Measurements from ENCODE around the gene NPIPA8.
"Not testable (repeated sequence)": the region's sequence is repeated elsewhere in the genome, so short reads cannot be mapped to it uniquely, and the experiment has no call there.

Gene NPIPA8

GRCh38 chr16:18303059-18303706, 33.4 kb downstream of the NPIPA8 start:
- H3K4me1 ChIP-seq (ENCODE audit: control extremely low read depth in 1 of 4, control insufficient read depth in 4 of 4, insufficient read depth in 4 of 4, low read length in 3 of 4); H3K36me3 ChIP-seq (ENCODE audit: control insufficient read depth in 4 of 4, insufficient read depth in 4 of 4, low read length in 3 of 4); H3K9me3 ChIP-seq (ENCODE audit: control extremely low read depth in 1 of 5, control insufficient read depth in 4 of 5, insufficient read depth in 2 of 5, low read depth in 1 of 5, low read length in 4 of 5); H3K27ac ChIP-seq (ENCODE audit: insufficient read depth in 1 of 2, low read depth in 1 of 2, low read length in 2 of 2, poor library complexity in 1 of 2, severe bottlenecking in 2 of 2); DNase-seq; CTCF ChIA-PET; POLR2A ChIA-PET; H3K4me3 ChIP-seq (ENCODE audit: control insufficient read depth in 1 of 7, extremely low read depth in 1 of 7, insufficient read depth in 4 of 7, low read depth in 2 of 7, low read length in 6 of 7); H3K27me3 ChIP-seq (replicated peaks in 2 of 5; ENCODE audit: control insufficient read depth in 4 of 5, insufficient read depth in 5 of 5, low read length in 4 of 5): not testable (repeated sequence)
- no CpG with 5 or more reads among the region's 15 CpGs for WGBS (ENCODE audit: insufficient coverage)

- H3K9me3 ChIP-seq (ENCODE audit: control extremely low read depth in 1 of 5, control insufficient read depth in 4 of 5, insufficient read depth in 2 of 5, low read depth in 1 of 5, low read length in 4 of 5); POLR2A ChIA-PET; H3K27me3 ChIP-seq (replicated peaks in 2 of 5; ENCODE audit: control insufficient read depth in 4 of 5, insufficient read depth in 5 of 5, low read length in 4 of 5); H3K27ac ChIP-seq (ENCODE audit: insufficient read depth in 1 of 2, low read depth in 1 of 2, low read length in 2 of 2, poor library complexity in 1 of 2, severe bottlenecking in 2 of 2); H3K36me3 ChIP-seq (ENCODE audit: control insufficient read depth in 4 of 4, insufficient read depth in 4 of 4, low read length in 3 of 4); H3K4me3 ChIP-seq (ENCODE audit: control insufficient read depth in 1 of 7, extremely low read depth in 1 of 7, insufficient read depth in 4 of 7, low read depth in 2 of 7, low read length in 6 of 7); CTCF ChIA-PET; H3K4me1 ChIP-seq (ENCODE audit: control extremely low read depth in 1 of 4, control insufficient read depth in 4 of 4, insufficient read depth in 4 of 4, low read length in 3 of 4); DNase-seq: not testable (repeated sequence)
- no CpG with 5 or more reads among the region's 1 CpG for WGBS (ENCODE audit: insufficient coverage)
Observed at GRCh38 chr16:18297714-18298113, 38.8 kb downstream of the NPIPA8 start.

- H3K27ac ChIP-seq (ENCODE audit: insufficient read depth in 1 of 2, low read depth in 1 of 2, low read length in 2 of 2, poor library complexity in 1 of 2, severe bottlenecking in 2 of 2); H3K27me3 ChIP-seq (replicated peaks in 2 of 5; ENCODE audit: control insufficient read depth in 4 of 5, insufficient read depth in 5 of 5, low read length in 4 of 5); H3K36me3 ChIP-seq (ENCODE audit: control insufficient read depth in 4 of 4, insufficient read depth in 4 of 4, low read length in 3 of 4); H3K9me3 ChIP-seq (ENCODE audit: control extremely low read depth in 1 of 5, control insufficient read depth in 4 of 5, insufficient read depth in 2 of 5, low read depth in 1 of 5, low read length in 4 of 5); POLR2A ChIA-PET; CTCF ChIA-PET; DNase-seq; H3K4me3 ChIP-seq (ENCODE audit: control insufficient read depth in 1 of 7, extremely low read depth in 1 of 7, insufficient read depth in 4 of 7, low read depth in 2 of 7, low read length in 6 of 7); H3K4me1 ChIP-seq (ENCODE audit: control extremely low read depth in 1 of 4, control insufficient read depth in 4 of 4, insufficient read depth in 4 of 4, low read length in 3 of 4): not testable (repeated sequence)
- WGBS (ENCODE audit: insufficient coverage), result no CpG with 5 or more reads among the region's 7 CpGs
Observed at GRCh38 chr16:18296931-18297330, 39.6 kb downstream of the NPIPA8 start.

- H3K27ac ChIP-seq (ENCODE audit: insufficient read depth in 1 of 2, low read depth in 1 of 2, low read length in 2 of 2, poor library complexity in 1 of 2, severe bottlenecking in 2 of 2); POLR2A ChIA-PET; H3K36me3 ChIP-seq (ENCODE audit: control insufficient read depth in 4 of 4, insufficient read depth in 4 of 4, low read length in 3 of 4); DNase-seq; CTCF ChIA-PET; H3K4me3 ChIP-seq (ENCODE audit: control insufficient read depth in 1 of 7, extremely low read depth in 1 of 7, insufficient read depth in 4 of 7, low read depth in 2 of 7, low read length in 6 of 7); H3K9me3 ChIP-seq (ENCODE audit: control extremely low read depth in 1 of 5, control insufficient read depth in 4 of 5, insufficient read depth in 2 of 5, low read depth in 1 of 5, low read length in 4 of 5); H3K27me3 ChIP-seq (replicated peaks in 2 of 5; ENCODE audit: control insufficient read depth in 4 of 5, insufficient read depth in 5 of 5, low read length in 4 of 5); H3K4me1 ChIP-seq (ENCODE audit: control extremely low read depth in 1 of 4, control insufficient read depth in 4 of 4, insufficient read depth in 4 of 4, low read length in 3 of 4): not testable (repeated sequence)
- no CpG with 5 or more reads among the region's 5 CpGs for WGBS (ENCODE audit: insufficient coverage)
Observed at GRCh38 chr16:18294371-18294770, 42.2 kb downstream of the NPIPA8 start.

- H3K27ac ChIP-seq (ENCODE audit: insufficient read depth in 1 of 2, low read depth in 1 of 2, low read length in 2 of 2, poor library complexity in 1 of 2, severe bottlenecking in 2 of 2); H3K27me3 ChIP-seq (replicated peaks in 2 of 5; ENCODE audit: control insufficient read depth in 4 of 5, insufficient read depth in 5 of 5, low read length in 4 of 5); H3K4me3 ChIP-seq (ENCODE audit: control insufficient read depth in 1 of 7, extremely low read depth in 1 of 7, insufficient read depth in 4 of 7, low read depth in 2 of 7, low read length in 6 of 7); H3K9me3 ChIP-seq (ENCODE audit: control extremely low read depth in 1 of 5, control insufficient read depth in 4 of 5, insufficient read depth in 2 of 5, low read depth in 1 of 5, low read length in 4 of 5); H3K36me3 ChIP-seq (ENCODE audit: control insufficient read depth in 4 of 4, insufficient read depth in 4 of 4, low read length in 3 of 4); DNase-seq; H3K4me1 ChIP-seq (ENCODE audit: control extremely low read depth in 1 of 4, control insufficient read depth in 4 of 4, insufficient read depth in 4 of 4, low read length in 3 of 4); POLR2A ChIA-PET; CTCF ChIA-PET: not testable (repeated sequence)
- no CpG with 5 or more reads among the region's 3 CpGs for WGBS (ENCODE audit: insufficient coverage)
Observed at GRCh38 chr16:18293337-18293956, 43.1 kb downstream of the NPIPA8 start.

GRCh38 chr16:18290959-18291358, 45.6 kb downstream of the NPIPA8 start:
- H3K4me3 ChIP-seq (ENCODE audit: control insufficient read depth in 1 of 7, extremely low read depth in 1 of 7, insufficient read depth in 4 of 7, low read depth in 2 of 7, low read length in 6 of 7); H3K27me3 ChIP-seq (replicated peaks in 2 of 5; ENCODE audit: control insufficient read depth in 4 of 5, insufficient read depth in 5 of 5, low read length in 4 of 5); DNase-seq; H3K9me3 ChIP-seq (ENCODE audit: control extremely low read depth in 1 of 5, control insufficient read depth in 4 of 5, insufficient read depth in 2 of 5, low read depth in 1 of 5, low read length in 4 of 5); H3K27ac ChIP-seq (ENCODE audit: insufficient read depth in 1 of 2, low read depth in 1 of 2, low read length in 2 of 2, poor library complexity in 1 of 2, severe bottlenecking in 2 of 2); CTCF ChIA-PET; H3K4me1 ChIP-seq (ENCODE audit: control extremely low read depth in 1 of 4, control insufficient read depth in 4 of 4, insufficient read depth in 4 of 4, low read length in 3 of 4); H3K36me3 ChIP-seq (ENCODE audit: control insufficient read depth in 4 of 4, insufficient read depth in 4 of 4, low read length in 3 of 4); POLR2A ChIA-PET: not testable (repeated sequence)
- WGBS (ENCODE audit: insufficient coverage), result no CpG with 5 or more reads among the region's 2 CpGs

- H3K9me3 ChIP-seq (ENCODE audit: control extremely low read depth in 1 of 5, control insufficient read depth in 4 of 5, insufficient read depth in 2 of 5, low read depth in 1 of 5, low read length in 4 of 5); DNase-seq; CTCF ChIA-PET; H3K4me1 ChIP-seq (ENCODE audit: control extremely low read depth in 1 of 4, control insufficient read depth in 4 of 4, insufficient read depth in 4 of 4, low read length in 3 of 4); H3K36me3 ChIP-seq (ENCODE audit: control insufficient read depth in 4 of 4, insufficient read depth in 4 of 4, low read length in 3 of 4); H3K27ac ChIP-seq (ENCODE audit: insufficient read depth in 1 of 2, low read depth in 1 of 2, low read length in 2 of 2, poor library complexity in 1 of 2, severe bottlenecking in 2 of 2); H3K27me3 ChIP-seq (replicated peaks in 2 of 5; ENCODE audit: control insufficient read depth in 4 of 5, insufficient read depth in 5 of 5, low read length in 4 of 5); POLR2A ChIA-PET; H3K4me3 ChIP-seq (ENCODE audit: control insufficient read depth in 1 of 7, extremely low read depth in 1 of 7, insufficient read depth in 4 of 7, low read depth in 2 of 7, low read length in 6 of 7): not testable (repeated sequence)
- no CpG with 5 or more reads among the region's 1 CpG for WGBS (ENCODE audit: insufficient coverage)
Observed at GRCh38 chr16:18286342-18286741, 50.2 kb downstream of the NPIPA8 start.
